ENCODE data around the gene COL20A1. TPM values are rescaled to one million over a fixed set of nuclear protein-coding genes. Genes with fewer than 3 reads are reported as not detected.

COL20A1 gene
- total RNA-seq, 1 donor from 2014 or later = not detected

- intact Hi-C loops (cut with micrococcal nuclease) = no loop called here
- no peaks in the 10 kb centered on the region for H3K9me3 ChIP-seq (replicated peaks)
- DNase-seq = no peak
- peaks cover 40% of the 10 kb centered on the region for H3K27me3 ChIP-seq (ENCODE audit: low read depth)
- no peak overlapping the region for H3K27ac ChIP-seq (replicated peaks)
- H3K4me3 ChIP-seq = no peak overlapping the region
- H3K36me3 ChIP-seq = no peaks in the 10 kb centered on the region
- peaks cover 11% of the 10 kb centered on the region for H3K4me1 ChIP-seq
- TF ChIP-seq CTCF (IDR thresholded peaks at IDR 0.05; ENCODE audit: borderline replicate concordance) = no peak
These were observed 23.5 kb downstream of the COL20A1 start for GRCh38 chr20:63316502-63316921.

GRCh38 chr20:63317061-63317460 is 24.1 kb downstream of the COL20A1 start:
- no peaks in the 10 kb centered on the region for H3K9me3 ChIP-seq (replicated peaks)
- intact Hi-C loops (cut with micrococcal nuclease) = no loop called here
- no peak overlapping the region for H3K4me3 ChIP-seq
- no peak for TF ChIP-seq CTCF (IDR thresholded peaks at IDR 0.05; ENCODE audit: borderline replicate concordance)
- H3K36me3 ChIP-seq = no peaks in the 10 kb centered on the region
- H3K4me1 ChIP-seq = peaks cover 11% of the 10 kb centered on the region
- no peak overlapping the region for H3K27ac ChIP-seq (replicated peaks)
- H3K27me3 ChIP-seq (ENCODE audit: low read depth) = peaks cover 45% of the 10 kb centered on the region
- DNase-seq = no peak

- Histone ChIP-seq H3K27ac (replicated peaks) (no peak overlapping the region), H3K4me1 (peaks cover 12% of the 10 kb centered on the region), H3K27me3 (ENCODE audit: low read depth) (peaks cover 47% of the 10 kb centered on the region), H3K36me3 (no peaks in the 10 kb centered on the region), H3K9me3 (replicated peaks) (no peaks in the 10 kb centered on the region), H3K4me3 (no peak overlapping the region)
- intact Hi-C loops (cut with micrococcal nuclease) = no loop called here
- no peak for DNase-seq
- TF ChIP-seq CTCF (IDR thresholded peaks at IDR 0.05; ENCODE audit: borderline replicate concordance) = no peak
These were observed 24.8 kb downstream of the COL20A1 start for GRCh38 chr20:63317601-63318291.

- intact Hi-C loops (cut with micrococcal nuclease) = no loop called here
- Histone ChIP-seq H3K27me3 (ENCODE audit: low read depth) (peaks cover 49% of the 10 kb centered on the region), H3K27ac (replicated peaks) (no peak overlapping the region), H3K9me3 (replicated peaks) (no peaks in the 10 kb centered on the region), H3K4me3 (no peak overlapping the region), H3K4me1 (peaks cover 13% of the 10 kb centered on the region), H3K36me3 (no peaks in the 10 kb centered on the region)
- no peak for TF ChIP-seq CTCF (IDR thresholded peaks at IDR 0.05; ENCODE audit: borderline replicate concordance)
- no peak for DNase-seq
These were observed 25.6 kb downstream of the COL20A1 start for GRCh38 chr20:63318391-63319163.

- no peak overlapping the region for H3K27ac ChIP-seq (replicated peaks)
- no peak for DNase-seq
- intact Hi-C loops (cut with micrococcal nuclease) = no loop called here
- no peak overlapping the region for H3K4me3 ChIP-seq
- H3K9me3 ChIP-seq (replicated peaks) = no peaks in the 10 kb centered on the region
- no peaks in the 10 kb centered on the region for H3K36me3 ChIP-seq
- peaks cover 8% of the 10 kb centered on the region for H3K4me1 ChIP-seq
- TF ChIP-seq CTCF (IDR thresholded peaks at IDR 0.05; ENCODE audit: borderline replicate concordance) = no peak
- H3K27me3 ChIP-seq (ENCODE audit: low read depth) = peaks cover 52% of the 10 kb centered on the region
These were observed 26.4 kb downstream of the COL20A1 start for GRCh38 chr20:63319164-63320040.
